WERI-Rb-1 (cell line): ENCODE data around the gene ATG16L2.

Source experiments
- DNase-seq: peaks from one replicate; pipeline ENCODE4 v3.0.0-alpha.2; 2020
- H3K27ac ChIP-seq: fragments of 250-450 bp; sonication (Bioruptor Pico); 2 replicates; pipeline ENCODE4 v1.5.1; 2020; ENCODE audit warnings: mild to moderate bottlenecking, moderate library complexity
- H3K27me3 ChIP-seq: fragments of 250-450 bp; sonication (Bioruptor Pico); 2 replicates; pipeline ENCODE4 v1.5.1; 2021; ENCODE audit warnings: mild to moderate bottlenecking, low read depth, moderate library complexity; ENCODE audit not compliant: insufficient read depth, severe bottlenecking
- H3K36me3 ChIP-seq: fragments of 250-450 bp; sonication (Bioruptor Pico); 2 replicates; pipeline ENCODE4 v1.5.1; 2020; ENCODE audit warnings: mild to moderate bottlenecking, moderate library complexity
- H3K4me3 ChIP-seq: 2 replicates; pipeline ENCODE4 v1.5.1; 2011; ENCODE audit warnings: low read depth, mild to moderate bottlenecking, control low read depth, low read length
- H3K9me3 ChIP-seq: fragments of 250-450 bp; sonication (Bioruptor Pico); 2 replicates; pipeline ENCODE4 v1.5.1; 2021; ENCODE audit warnings: mild to moderate bottlenecking, moderate library complexity; ENCODE audit not compliant: severe bottlenecking
- TF ChIP-seq, protein P1 (sequence below): IDR thresholded peaks from 2 replicates; pipeline ENCODE4 v1.5.1; 2011; ENCODE audit warnings: low read depth, mild to moderate bottlenecking, control low read depth, inconsistent platforms, low read length

The ATG16L2 gene

DNA sequence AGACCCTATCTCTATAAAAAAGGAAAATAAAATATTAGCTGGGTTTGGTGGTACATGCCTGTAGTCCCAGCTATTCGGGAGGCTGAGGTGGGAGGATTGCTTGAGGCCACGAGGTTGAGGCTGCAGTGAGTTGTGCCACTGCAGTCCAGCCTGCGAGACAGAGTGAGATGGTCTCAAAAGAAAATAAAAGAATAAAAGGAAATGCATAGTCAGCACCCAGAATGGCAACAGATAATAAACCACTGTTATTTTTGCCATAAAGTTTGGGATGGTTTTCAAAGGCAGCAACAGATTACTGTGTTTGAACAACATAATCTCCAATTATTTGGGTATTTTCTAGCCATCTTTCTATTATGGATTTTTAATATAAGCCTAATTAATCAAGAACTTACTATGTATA is 61.9 kb downstream of the ATG16L2 start:
- Histone ChIP-seq H3K36me3 (0 out of 2 replicates have a peak, but pooled peaks cover 3% of the 10 kb centered on the region), H3K27ac (no peak overlapping the region), H3K27me3 (no peaks in the 10 kb centered on the region), H3K9me3 (no peaks in the 10 kb centered on the region), H3K4me3 (no peak overlapping the region)
- DNase-seq = no peak
- TF ChIP-seq, protein P1, sequence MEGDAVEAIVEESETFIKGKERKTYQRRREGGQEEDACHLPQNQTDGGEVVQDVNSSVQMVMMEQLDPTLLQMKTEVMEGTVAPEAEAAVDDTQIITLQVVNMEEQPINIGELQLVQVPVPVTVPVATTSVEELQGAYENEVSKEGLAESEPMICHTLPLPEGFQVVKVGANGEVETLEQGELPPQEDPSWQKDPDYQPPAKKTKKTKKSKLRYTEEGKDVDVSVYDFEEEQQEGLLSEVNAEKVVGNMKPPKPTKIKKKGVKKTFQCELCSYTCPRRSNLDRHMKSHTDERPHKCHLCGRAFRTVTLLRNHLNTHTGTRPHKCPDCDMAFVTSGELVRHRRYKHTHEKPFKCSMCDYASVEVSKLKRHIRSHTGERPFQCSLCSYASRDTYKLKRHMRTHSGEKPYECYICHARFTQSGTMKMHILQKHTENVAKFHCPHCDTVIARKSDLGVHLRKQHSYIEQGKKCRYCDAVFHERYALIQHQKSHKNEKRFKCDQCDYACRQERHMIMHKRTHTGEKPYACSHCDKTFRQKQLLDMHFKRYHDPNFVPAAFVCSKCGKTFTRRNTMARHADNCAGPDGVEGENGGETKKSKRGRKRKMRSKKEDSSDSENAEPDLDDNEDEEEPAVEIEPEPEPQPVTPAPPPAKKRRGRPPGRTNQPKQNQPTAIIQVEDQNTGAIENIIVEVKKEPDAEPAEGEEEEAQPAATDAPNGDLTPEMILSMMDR = no peak
